Activated CD8-positive, alpha-beta memory T cell treated with anti-CD3 and anti-CD28 coated beads, Interleukin-2, amount 10 ng/mL, durations not matched to agents 7 days and 5 days (primary cell): Measurements from ENCODE around the gene ASH1L. TPM values are rescaled to one million over a fixed set of nuclear protein-coding genes. Genes with fewer than 3 reads are reported as not detected.
"Not testable (repeated sequence)": the region's sequence is repeated elsewhere in the genome, so short reads cannot be mapped to it uniquely, and the experiment has no call there.

Experiments
- ATAC-seq: fragments of 150-1000 bp; cut with Tn5 transposase; one replicate; pipeline ENCODE4 v1.10.0; 2021; ENCODE audit warnings: moderate library complexity
- CTCF ChIA-PET: fragments of 350-600 bp; sonication (Branson Sonifier 250); formaldehyde crosslinking; loops from one replicate; lab custom pipeline; 2021; ENCODE audit warnings: antibody characterized with exemption; lab: Charles Lee
- DNase-seq: peaks from one replicate; pipeline ENCODE4 v3.0.0-alpha.2; 2020
- H3K27ac Mint-ChIP-seq: one replicate; pipeline ENCODE4 v1.8.0; 2021; ENCODE audit warnings: mild to moderate bottlenecking, mixed read lengths
- H3K27me3 Mint-ChIP-seq: one replicate; pipeline ENCODE4 v1.8.0; 2021; ENCODE audit warnings: mixed read lengths
- H3K36me3 Mint-ChIP-seq: one replicate; pipeline ENCODE4 v1.8.0; 2021; ENCODE audit warnings: mild to moderate bottlenecking, mixed read lengths
- H3K4me1 Mint-ChIP-seq: one replicate; pipeline ENCODE4 v1.8.0; 2021; ENCODE audit warnings: mixed read lengths
- H3K4me3 Mint-ChIP-seq: one replicate; pipeline ENCODE4 v1.8.0; 2021; ENCODE audit warnings: mild to moderate bottlenecking, moderate library complexity, mixed read lengths
- H3K9me3 Mint-ChIP-seq: one replicate; pipeline ENCODE4 v1.8.0; 2022; ENCODE audit warnings: low read depth, mixed read lengths
- total RNA-seq, 2 experiments: library from RNA; stranded (reverse); gene quantifications; one replicate each; pipeline ENCODE4 v1.2.3, GENCODE V29; 2021

The ASH1L gene
- total RNA-seq, 2 experiments from 2014 or later, result 34.0 to 52.9 TPM

- H3K4me3 Mint-ChIP-seq, ATAC-seq, DNase-seq, CTCF ChIA-PET, H3K9me3 Mint-ChIP-seq, H3K27me3 Mint-ChIP-seq, H3K4me1 Mint-ChIP-seq: not testable (repeated sequence)
- H3K36me3 Mint-ChIP-seq, result peaks cover 16% of the 10 kb centered on the region
- H3K27ac Mint-ChIP-seq, result peak overlapping the region; percentile 3
Measured at GRCh38 chr1:155442431-155442830, 120.2 kb downstream of the ASH1L start.

- H3K4me1 Mint-ChIP-seq, result peaks cover 3% of the 10 kb centered on the region
- DNase-seq (no peak), ATAC-seq (no peak)
- no peaks in the 10 kb centered on the region for H3K27me3 Mint-ChIP-seq
- no peaks in the 10 kb centered on the region for H3K9me3 Mint-ChIP-seq
- H3K27ac Mint-ChIP-seq, result no peak overlapping the region
- H3K36me3 Mint-ChIP-seq, result peaks cover 25% of the 10 kb centered on the region
- CTCF ChIA-PET, result no interaction called here
- H3K4me3 Mint-ChIP-seq, result no peak overlapping the region
Measured at GRCh38 chr1:155437405-155437804, 125.2 kb downstream of the ASH1L start.

- H3K36me3 Mint-ChIP-seq, result peaks cover 35% of the 10 kb centered on the region
- H3K4me1 Mint-ChIP-seq, H3K9me3 Mint-ChIP-seq, H3K4me3 Mint-ChIP-seq, DNase-seq, ATAC-seq, H3K27me3 Mint-ChIP-seq, H3K27ac Mint-ChIP-seq: not testable (repeated sequence)
- CTCF ChIA-PET, result interaction anchor here (0.6 kb wide), 1 partner anchor 13 kb away, joined by 5 read pairs; no protein-coding TSS in a partner anchor
Measured at GRCh38 chr1:155433831-155434389, 128.7 kb downstream of the ASH1L start.

DNA sequence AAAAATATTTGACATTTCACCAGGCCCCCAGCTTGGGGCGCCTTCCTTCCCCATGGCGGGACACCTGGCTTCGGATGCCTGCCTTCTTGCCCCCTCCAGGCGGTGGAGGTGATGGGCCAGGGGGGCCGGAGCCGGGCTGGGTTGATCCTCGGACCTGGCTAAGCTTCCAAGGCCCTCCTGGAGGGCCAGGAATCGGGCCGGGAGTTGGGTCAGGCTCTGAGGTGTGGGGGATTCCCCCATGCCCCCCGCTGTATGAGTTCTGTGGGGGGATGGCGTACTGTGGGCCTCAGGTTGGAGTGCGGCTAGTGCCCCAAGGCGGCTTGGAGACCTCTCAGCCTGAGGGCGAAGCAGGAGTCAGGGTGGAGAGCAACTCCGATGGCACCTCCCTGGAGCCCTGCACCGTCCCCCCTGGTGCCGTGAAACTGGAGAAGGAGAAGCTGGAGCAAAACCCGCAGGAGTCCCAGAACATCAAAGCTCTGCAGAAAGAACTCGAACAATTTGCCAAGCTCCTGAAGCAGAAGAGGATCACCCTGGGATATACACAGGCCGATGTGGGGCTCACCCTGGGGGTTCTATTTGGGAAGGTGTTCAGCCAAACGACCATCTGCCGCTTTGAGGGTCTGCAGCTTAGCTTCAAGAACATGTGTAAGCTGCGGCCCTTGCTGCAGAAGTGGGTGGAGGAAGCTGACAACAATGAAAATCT lies 129.3 kb downstream of the ASH1L start:
- H3K4me3 Mint-ChIP-seq, H3K27ac Mint-ChIP-seq, H3K27me3 Mint-ChIP-seq, DNase-seq, ATAC-seq, H3K9me3 Mint-ChIP-seq, H3K4me1 Mint-ChIP-seq: not testable (repeated sequence)
- H3K36me3 Mint-ChIP-seq, result peaks cover 29% of the 10 kb centered on the region
- CTCF ChIA-PET, result interaction anchor here (0.6 kb wide), 1 partner anchor 12 kb away, joined by 5 read pairs; no protein-coding TSS in a partner anchor

- DNase-seq (no peak), ATAC-seq (no peak)
- H3K27me3 Mint-ChIP-seq, result no peaks in the 10 kb centered on the region
- CTCF ChIA-PET, result no interaction called here
- no peak overlapping the region for H3K27ac Mint-ChIP-seq
- no peaks in the 10 kb centered on the region for H3K9me3 Mint-ChIP-seq
- no peak overlapping the region for H3K4me3 Mint-ChIP-seq
- H3K36me3 Mint-ChIP-seq, result peaks cover 6% of the 10 kb centered on the region
- H3K4me1 Mint-ChIP-seq, result peaks cover 4% of the 10 kb centered on the region
Measured at GRCh38 chr1:155424091-155424490, 138.5 kb downstream of the ASH1L start.

GRCh38 chr1:155420788-155421187 lies 141.8 kb downstream of the ASH1L start:
- peaks cover 6% of the 10 kb centered on the region for H3K36me3 Mint-ChIP-seq
- no peak for ATAC-seq

GRCh38 chr1:155411840-155412239 lies 150.8 kb downstream of the ASH1L start:
- not testable (repeated sequence) for H3K4me1 Mint-ChIP-seq, H3K27me3 Mint-ChIP-seq, H3K27ac Mint-ChIP-seq, ATAC-seq, DNase-seq, H3K9me3 Mint-ChIP-seq, H3K4me3 Mint-ChIP-seq
- H3K36me3 Mint-ChIP-seq, result peaks cover 21% of the 10 kb centered on the region
- CTCF ChIA-PET, result interaction anchor here (1.0 kb wide), 1 partner anchor 145 kb away, joined by 4 read pairs; no protein-coding TSS in a partner anchor

More at GRCh38 chr1:155420788-155421187, 141.8 kb downstream of the ASH1L start:
- H3K27ac Mint-ChIP-seq, result no peak overlapping the region
- H3K27me3 Mint-ChIP-seq, result no peaks in the 10 kb centered on the region
- DNase-seq, result no peak
- H3K4me3 Mint-ChIP-seq, result no peak overlapping the region
- H3K9me3 Mint-ChIP-seq, result no peaks in the 10 kb centered on the region
- CTCF ChIA-PET, result interaction anchor here (0.7 to 0.9 kb wide), 2 partner anchors 13 to 97 kb away, joined by 4 to 5 read pairs; no protein-coding TSS in a partner anchor
- H3K4me1 Mint-ChIP-seq, result peaks cover 4% of the 10 kb centered on the region

DNA sequence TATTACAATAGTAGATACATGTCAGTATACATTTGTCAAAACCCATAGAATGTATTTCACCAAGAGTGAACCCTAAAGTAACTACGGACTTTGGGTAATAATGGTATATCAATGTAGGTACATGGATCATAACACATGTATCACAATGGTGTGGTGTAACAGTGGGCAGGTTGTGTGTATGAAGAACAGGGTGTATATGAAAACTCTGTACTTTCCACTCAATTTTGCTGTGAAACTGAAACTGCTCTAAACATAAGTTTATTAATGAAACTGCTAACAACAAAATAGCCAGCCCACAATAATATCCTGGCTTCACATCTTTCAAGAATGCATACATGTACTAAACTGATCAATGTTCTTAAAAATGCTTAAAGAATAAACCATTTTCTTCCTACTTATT lies 151.7 kb downstream of the ASH1L start:
- H3K27ac Mint-ChIP-seq, result no peak overlapping the region
- no peak for ATAC-seq
- no peaks in the 10 kb centered on the region for H3K27me3 Mint-ChIP-seq

GRCh38 chr1:155396874-155397476 lies 165.6 kb downstream of the ASH1L start:
- no peak for ATAC-seq

More for the DNA sequence above, 151.7 kb downstream of the ASH1L start:
- DNase-seq, result no peak
- H3K4me3 Mint-ChIP-seq, result no peak overlapping the region
- H3K9me3 Mint-ChIP-seq, result no peaks in the 10 kb centered on the region
- peaks cover 2% of the 10 kb centered on the region for H3K4me1 Mint-ChIP-seq
- H3K36me3 Mint-ChIP-seq, result peaks cover 22% of the 10 kb centered on the region
- CTCF ChIA-PET, result no interaction called here

GRCh38 chr1:155392898-155393411 lies 169.6 kb downstream of the ASH1L start:
- Mint-ChIP-seq H3K27me3 (no peaks in the 10 kb centered on the region), H3K4me1 (no peaks in the 10 kb centered on the region), H3K9me3 (no peaks in the 10 kb centered on the region), H3K4me3 (no peak overlapping the region), H3K36me3 (peaks cover 45% of the 10 kb centered on the region), H3K27ac (no peak overlapping the region)
- no peak for ATAC-seq
- CTCF ChIA-PET, result interaction anchor here (1.5 kb wide), 1 partner anchor 30 kb away, joined by 3 read pairs; no protein-coding TSS in a partner anchor
- no peak for DNase-seq

More at GRCh38 chr1:155396874-155397476, 165.6 kb downstream of the ASH1L start:
- CTCF ChIA-PET, result interaction anchor here (0.6 kb wide), 1 partner anchor 52 kb away, joined by 3 read pairs; no protein-coding TSS in a partner anchor
- DNase-seq, result no peak
- no peaks in the 10 kb centered on the region for H3K27me3 Mint-ChIP-seq
- H3K36me3 Mint-ChIP-seq, result peaks cover 33% of the 10 kb centered on the region
- H3K4me1 Mint-ChIP-seq, result no peaks in the 10 kb centered on the region
- no peaks in the 10 kb centered on the region for H3K9me3 Mint-ChIP-seq
- no peak overlapping the region for H3K4me3 Mint-ChIP-seq
- H3K27ac Mint-ChIP-seq, result no peak overlapping the region

DNA sequence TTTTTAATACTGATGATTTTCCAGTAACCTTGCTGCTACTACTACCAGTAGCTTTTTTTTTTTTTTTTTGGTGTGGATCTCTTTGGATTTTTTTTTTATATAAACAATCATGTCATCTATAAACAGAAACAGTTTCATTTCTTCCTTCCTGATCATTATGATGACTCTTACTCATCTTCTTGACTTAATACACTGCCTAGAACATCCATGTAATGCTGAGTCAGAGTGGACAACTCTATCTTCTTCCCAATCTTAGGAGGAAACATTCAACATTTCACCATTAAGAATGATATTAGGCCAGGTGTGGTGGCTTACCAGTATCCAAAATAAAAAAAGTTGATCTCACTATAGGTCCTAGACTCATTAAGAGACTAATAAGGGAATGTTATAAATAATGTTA lies 172.8 kb downstream of the ASH1L start:
- CTCF ChIA-PET, result no interaction called here
- peaks cover 51% of the 10 kb centered on the region for H3K36me3 Mint-ChIP-seq
- no peaks in the 10 kb centered on the region for H3K27me3 Mint-ChIP-seq
- H3K27ac Mint-ChIP-seq, result no peak overlapping the region
- H3K4me1 Mint-ChIP-seq, result no peaks in the 10 kb centered on the region
- DNase-seq (no peak), ATAC-seq (no peak)
- no peak overlapping the region for H3K4me3 Mint-ChIP-seq
- no peaks in the 10 kb centered on the region for H3K9me3 Mint-ChIP-seq

DNA sequence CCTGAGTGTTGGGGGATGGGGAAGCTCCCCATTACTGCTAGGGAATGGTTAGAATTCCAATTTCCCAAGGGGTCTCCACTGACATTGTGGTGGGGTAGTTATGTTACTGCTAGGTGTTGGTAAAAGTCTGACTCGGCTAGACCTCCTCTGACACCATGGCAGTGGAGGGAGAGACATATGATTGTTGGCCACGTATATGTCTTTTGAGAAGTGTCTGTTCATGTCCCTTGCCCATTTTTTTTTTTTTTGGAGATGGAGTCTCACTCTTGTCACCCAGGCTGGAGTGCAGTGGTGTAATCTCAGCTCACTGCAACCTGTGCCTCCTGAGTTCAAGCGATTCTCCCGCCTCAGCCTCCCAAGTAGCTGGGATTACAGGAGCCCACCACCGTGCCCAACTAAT lies 176.8 kb downstream of the ASH1L start:
- H3K9me3 Mint-ChIP-seq, CTCF ChIA-PET, H3K27me3 Mint-ChIP-seq: not testable (repeated sequence)

GRCh38 chr1:155383406-155383805 lies 179.2 kb downstream of the ASH1L start:
- Mint-ChIP-seq H3K9me3 (no peaks in the 10 kb centered on the region), H3K27ac (no peak overlapping the region), H3K36me3 (peaks cover 33% of the 10 kb centered on the region), H3K4me3 (no peak overlapping the region), H3K4me1 (no peaks in the 10 kb centered on the region), H3K27me3 (no peaks in the 10 kb centered on the region)
- ATAC-seq, result no peak
- no peak for DNase-seq
- CTCF ChIA-PET, result no interaction called here

More for the DNA sequence above, 176.8 kb downstream of the ASH1L start:
- H3K36me3 Mint-ChIP-seq, result peaks cover 36% of the 10 kb centered on the region
- DNase-seq, H3K4me1 Mint-ChIP-seq, ATAC-seq, H3K27ac Mint-ChIP-seq, H3K4me3 Mint-ChIP-seq: not testable (repeated sequence)
